B cell (primary cell): ENCODE data around the gene KCNJ14. TPM values are rescaled to one million over a fixed set of nuclear protein-coding genes. Genes with fewer than 3 reads are reported as not detected.

Source experiments
- ATAC-seq: fragments of 200-7000 bp; cut with Tn5 transposase; one replicate; pipeline ENCODE4 v1.10.0; 2021; ENCODE audit warnings: low read depth, mild to moderate bottlenecking, moderate number of reproducible peaks, moderate library complexity
- CTCF ChIA-PET: fragments of 350-600 bp; sonication (Branson Sonifier 250); formaldehyde crosslinking; loops from one replicate; lab custom pipeline; 2021; ENCODE audit warnings: antibody characterized with exemption, inconsistent platforms; lab: Charles Lee
- POLR2A ChIA-PET: fragments of 350-600 bp; sonication (Branson Sonifier 250); formaldehyde crosslinking; loops from one replicate; lab custom pipeline; 2021; ENCODE audit warnings: antibody characterized with exemption; lab: Charles Lee
- DNase-seq: peaks from one replicate; pipeline ENCODE4 v3.0.0; 2013
- H2AFZ ChIP-seq: 2 replicates; pipeline ENCODE4 v1.6.1; 2012; ENCODE audit warnings: mild to moderate bottlenecking, low read depth, low read length; ENCODE audit not compliant: insufficient read depth, poor library complexity, severe bottlenecking
- H3K27ac ChIP-seq, 2 donors: 1 replicate in 1 of 2; 2 replicates in 1 of 2; pipeline ENCODE4 v1.5.1; 2012 to 2013; ENCODE audit warnings: low read length in 2 of 2, mild to moderate bottlenecking in 2 of 2, moderate library complexity in 1 of 2
- H3K27me3 ChIP-seq, 4 experiments: fragments of 200-600 bp in 1 of 4; sonication (generic) in 1 of 4; replicated peaks in 1 of 4; 1 replicate in 2 of 4; 2 replicates in 2 of 4; pipeline versions ENCODE4 v1.6.1 to v1.7.0; 2013 to 2016; ENCODE audit warnings: low read length in 3 of 4, mild to moderate bottlenecking in 2 of 4, mixed read lengths in 1 of 4, moderate library complexity in 1 of 4; ENCODE audit not compliant: insufficient read depth in 4 of 4, control insufficient read depth in 3 of 4; ENCODE audit errors: control extremely low read depth in 1 of 4
- H3K36me3 ChIP-seq, 2 experiments: replicated peaks in 1 of 2; 1 replicate in 1 of 2; 2 replicates in 1 of 2; pipeline versions ENCODE4 v1.6.1 to v1.7.1; 2013; ENCODE audit warnings: low read length in 1 of 2; ENCODE audit not compliant: insufficient read depth in 2 of 2, control insufficient read depth in 1 of 2; ENCODE audit errors: control extremely low read depth in 1 of 2, extremely low read depth in 1 of 2
- H3K4me1 ChIP-seq, 2 donors: fragments of 200-600 bp in 1 of 2; sonication (generic) in 1 of 2; 1 replicate in 1 of 2; 2 replicates in 1 of 2; pipeline versions ENCODE4 v1.5.1 to v1.6.1; 2013 to 2017; ENCODE audit warnings: low read length in 2 of 2; ENCODE audit not compliant: control insufficient read depth in 2 of 2, insufficient read depth in 2 of 2
- H3K4me2 ChIP-seq: replicated peaks from 2 replicates; pipeline ENCODE3; 2012; ENCODE audit warnings: mild to moderate bottlenecking, low read depth, low read length; ENCODE audit not compliant: poor library complexity, severe bottlenecking
- H3K4me3 ChIP-seq, 5 experiments: fragments of 200-600 bp in 1 of 5; sonication (generic) in 1 of 5; 1 replicate in 3 of 5; 2 replicates in 2 of 5; pipeline versions ENCODE4 v1.5.1 to v1.7.0; 2011 to 2016; ENCODE audit warnings: low read length in 4 of 5, mild to moderate bottlenecking in 4 of 5, low read depth in 2 of 5, control low read depth in 1 of 5, moderate library complexity in 1 of 5; ENCODE audit not compliant: insufficient read depth in 1 of 5; ENCODE audit errors: control extremely low read depth in 1 of 5, extremely low read depth in 1 of 5
- H3K79me2 ChIP-seq: fragments of 200-600 bp; sonication (generic); one replicate; pipeline ENCODE4 v1.6.0; 2016; ENCODE audit warnings: low read length; ENCODE audit not compliant: control insufficient read depth, insufficient read depth
- H3K9ac ChIP-seq: fragments of 200-600 bp; sonication (generic); 2 replicates; pipeline ENCODE4 v1.6.1; 2017; ENCODE audit warnings: mild to moderate bottlenecking, low read length, moderate library complexity
- H3K9me3 ChIP-seq, 3 donors: one replicate each; pipeline versions ENCODE4 v1.6.1 to v1.7.1; 2013; ENCODE audit warnings: low read length in 2 of 3; ENCODE audit not compliant: control insufficient read depth in 2 of 3, insufficient read depth in 1 of 3; ENCODE audit errors: control extremely low read depth in 1 of 3
- H4K20me1 ChIP-seq: 2 replicates; pipeline ENCODE4 v1.6.0; 2012; ENCODE audit warnings: mild to moderate bottlenecking, low read length; ENCODE audit not compliant: insufficient read depth, control insufficient read depth, poor library complexity, severe bottlenecking
- H3K27ac Mint-ChIP-seq: one replicate; pipeline ENCODE4 v1.8.0; 2021; ENCODE audit warnings: mixed read lengths
- H3K27me3 Mint-ChIP-seq: one replicate; pipeline ENCODE4 v1.8.0; 2021; ENCODE audit warnings: mixed read lengths
- H3K4me1 Mint-ChIP-seq: one replicate; pipeline ENCODE4 v1.8.0; 2021; ENCODE audit warnings: mixed read lengths
- H3K4me3 Mint-ChIP-seq: one replicate; pipeline ENCODE4 v1.8.0; 2021; ENCODE audit warnings: mixed read lengths
- H3K9me3 Mint-ChIP-seq: one replicate; pipeline ENCODE4 v1.8.0; 2022; ENCODE audit warnings: mixed read lengths; ENCODE audit not compliant: insufficient read depth
- CTCF ChIP-seq: fragments of 200-600 bp; IDR thresholded peaks from one replicate; pipeline ENCODE4 v1.8.0; 2022; ENCODE audit warnings: antibody characterized with exemption, mild to moderate bottlenecking
- EZH2 ChIP-seq: IDR thresholded peaks from 2 replicates; pipeline ENCODE4 v1.6.1; 2012; ENCODE audit warnings: borderline replicate concordance, low read depth, mild to moderate bottlenecking, moderate library complexity, low read length; ENCODE audit not compliant: insufficient read depth, poor library complexity, severe bottlenecking
- WGBS: methylation state at CpG from one replicate; pipeline ENCODE4 v1.1.5; 2013; ENCODE audit warnings: missing lambda C conversion rate; ENCODE audit not compliant: insufficient coverage; 5-methylcytosine and 5-hydroxymethylcytosine counted together
- intact Hi-C: fragments of 100-400 bp; cut with micrococcal nuclease; formaldehyde crosslinking; loops from one replicate; pipeline ENCODE4 v1.10.0; 2022
- polyA plus RNA-seq: library from polyadenylated mRNA; depleted of rRNA; stranded (reverse); fragments of >200 nt; gene quantifications from 2 replicates; pipeline ENCODE4 v1.2.3, GENCODE V29; 2012
- total RNA-seq, 2 donors: library from RNA; stranded (reverse); fragments of 120-200 nt in 1 of 2; gene quantifications; 1 replicate in 1 of 2; 2 replicates in 1 of 2; pipeline versions ENCODE4 v1.2.3 to v1.2.4, GENCODE V29; 2013 to 2022

Gene KCNJ14
- total and polyA plus RNA-seq, 2 donors (not counting 1 experiment from before 2014, with no cell fraction given) = 1.5 to 2.3 TPM

- peak overlapping the region; percentile 52 for H3K27ac Mint-ChIP-seq
- H3K27me3 ChIP-seq = peaks cover 0 to 19% (median 11%) of the 10 kb centered on the region in 4 experiments
- TF ChIP-seq EZH2 (no peak), CTCF (no peak)
- H3K9me3 ChIP-seq = peaks cover 0 to 17% (median 0%) of the 10 kb centered on the region in 3 donors
- CTCF ChIA-PET = interaction anchor here (2.1 kb wide), 1 partner anchor 47 kb away, joined by 5 read pairs; no protein-coding TSS in a partner anchor
- H2AFZ ChIP-seq = peak overlapping the region; percentile 98
- H3K27ac ChIP-seq = peak overlapping the region; percentile 88 to 91
- peak overlapping the region; percentile 97 for H3K4me3 Mint-ChIP-seq
- DNase-seq (peak; percentile 24), ATAC-seq (no peak)
- 75% methylated on average over 1 of the region's 7 CpGs for WGBS
- H4K20me1 ChIP-seq = peaks cover 7% of the 10 kb centered on the region
- peak overlapping the region; percentile 64 to 99 (median 94) for H3K4me3 ChIP-seq
- H3K4me2 ChIP-seq = peak overlapping the region; percentile 78
- H3K79me2 ChIP-seq = peaks cover 32% of the 10 kb centered on the region
- peaks cover 22 to 27% of the 10 kb centered on the region in 2 donors for H3K4me1 ChIP-seq
- POLR2A ChIA-PET = no interaction called here
- H3K27me3 Mint-ChIP-seq = peaks cover 18% of the 10 kb centered on the region
- intact Hi-C loops = no loop called here
- no peaks in the 10 kb centered on the region for H3K9me3 Mint-ChIP-seq
- peaks cover 0 to 42% of the 10 kb centered on the region in 2 experiments for H3K36me3 ChIP-seq
- peaks cover 39% of the 10 kb centered on the region for H3K4me1 Mint-ChIP-seq
- peak overlapping the region; percentile 95 for H3K9ac ChIP-seq
Observed at GRCh38 chr19:48446579-48446978, 8.8 kb upstream of the KCNJ14 start.

- Histone ChIP-seq H2AFZ (no peak overlapping the region), H3K36me3 (peaks cover 0 to 60% of the 10 kb centered on the region in 2 experiments), H3K27me3 (peaks cover 0 to 11% (median 5%) of the 10 kb centered on the region in 4 experiments), H3K79me2 (peaks cover 32% of the 10 kb centered on the region), H3K4me3 (no peak overlapping the region), H3K4me1 (peaks cover 22 to 27% of the 10 kb centered on the region in 2 donors), H3K27ac (no peak overlapping the region), H4K20me1 (peaks cover 12% of the 10 kb centered on the region), H3K4me2 (no peak overlapping the region), H3K9ac (no peak overlapping the region), H3K9me3 (peaks cover 0 to 9% (median 0%) of the 10 kb centered on the region in 3 donors)
- H3K4me1 Mint-ChIP-seq = peaks cover 35% of the 10 kb centered on the region
- H3K27ac Mint-ChIP-seq = no peak overlapping the region
- 100% methylated on average over 4 of the region's 4 CpGs for WGBS
- TF ChIP-seq CTCF (no peak), EZH2 (no peak)
- intact Hi-C loops = no loop called here
- POLR2A ChIA-PET = no interaction called here
- H3K9me3 Mint-ChIP-seq = no peaks in the 10 kb centered on the region
- no peak overlapping the region for H3K4me3 Mint-ChIP-seq
- CTCF ChIA-PET = interaction anchor here (0.8 kb wide), 1 partner anchor 18 kb away, joined by 3 read pairs; no protein-coding TSS in a partner anchor
- ATAC-seq = no peak
- DNase-seq = no peak
- H3K27me3 Mint-ChIP-seq = peaks cover 11% of the 10 kb centered on the region
Observed at GRCh38 chr19:48448563-48448962, 6.8 kb upstream of the KCNJ14 start.
